Smooth muscle cell (in vitro differentiated cells): ENCODE measurements around the gene SPTBN1. TPM values are rescaled to one million over a fixed set of nuclear protein-coding genes. Genes with fewer than 3 reads are reported as not detected.
A peak's percentile ranks its signal among the peaks of the same experiment; 100 is the strongest.

ENCODE experiments used
- DNase-seq: peaks from one replicate; lab custom pipeline; 2025; ENCODE audit not compliant: unreplicated experiment; lab: John Stamatoyannopoulos, UW
- H2AFZ ChIP-seq: fragments of 200-600 bp; sonication (generic); 2 replicates; pipeline ENCODE4 v1.6.0; 2016; ENCODE audit warnings: antibody characterized with exemption, low read depth, mild to moderate bottlenecking
- H3F3A ChIP-seq: fragments of 200-600 bp; sonication (generic); 2 replicates; pipeline ENCODE4 v1.6.0; 2017; ENCODE audit warnings: antibody characterized with exemption, low read depth
- H3K27ac ChIP-seq: fragments of 200-600 bp; sonication (generic); 2 replicates; pipeline ENCODE4 v1.5.1; 2016; ENCODE audit warnings: low read depth, mild to moderate bottlenecking
- H3K27me3 ChIP-seq: fragments of 200-600 bp; sonication (generic); 2 replicates; pipeline ENCODE4 v1.6.1; 2016; ENCODE audit warnings: low read depth, mild to moderate bottlenecking
- H3K36me3 ChIP-seq: fragments of 200-600 bp; sonication (generic); 2 replicates; pipeline ENCODE4 v1.5.1; 2016; ENCODE audit warnings: low read depth
- H3K4me1 ChIP-seq: fragments of 200-600 bp; sonication (generic); 2 replicates; pipeline ENCODE4 v1.5.1; 2016; ENCODE audit warnings: low read depth
- H3K4me2 ChIP-seq: fragments of 200-600 bp; sonication (generic); 2 replicates; pipeline ENCODE4 v1.6.0; 2016; ENCODE audit warnings: mild to moderate bottlenecking
- H3K4me3 ChIP-seq: fragments of 200-600 bp; sonication (generic); 2 replicates; pipeline ENCODE4 v1.5.1; 2016; ENCODE audit warnings: mild to moderate bottlenecking
- H3K79me2 ChIP-seq: fragments of 200-600 bp; sonication (generic); 2 replicates; pipeline ENCODE4 v1.6.0; 2016; ENCODE audit warnings: low read depth, mild to moderate bottlenecking
- H3K9ac ChIP-seq: fragments of 200-600 bp; sonication (generic); 2 replicates; pipeline ENCODE4 v1.6.0; 2016; ENCODE audit warnings: low read depth
- H3K9me3 ChIP-seq: fragments of 200-600 bp; sonication (generic); replicated peaks from 2 replicates; pipeline ENCODE4 v1.5.1; 2016; ENCODE audit warnings: low read depth
- H4K20me1 ChIP-seq: fragments of 200-600 bp; sonication (generic); 2 replicates; pipeline ENCODE4 v1.6.0; 2016; ENCODE audit warnings: low read depth
- CTCF ChIP-seq: fragments of 200-600 bp; sonication (generic); IDR thresholded peaks from 2 replicates; pipeline ENCODE4 v1.5.1; 2017; ENCODE audit warnings: borderline replicate concordance, mild to moderate bottlenecking, antibody characterized with exemption; ENCODE audit not compliant: insufficient read depth, poor library complexity, severe bottlenecking
- WGBS: methylation state at CpG from one replicate; pipeline ENCODE4 v1.1.7; 2016; ENCODE audit warnings: low lambda C conversion rate; 5-methylcytosine and 5-hydroxymethylcytosine counted together
- polyA plus RNA-seq: library from polyadenylated mRNA; unstranded; fragments of >200 nt; fragmentation: Nextera tagmentation; extraction: Ambion mirVana; gene quantifications from 2 replicates; pipeline ENCODE4 v1.2.1, GENCODE V29; 2016
- total RNA-seq: library from RNA; depleted of rRNA; stranded (reverse); fragments of >200 nt; gene quantifications from 2 replicates; pipeline ENCODE4 v1.2.3, GENCODE V29; 2014

SPTBN1 gene
- total and polyA plus RNA-seq, 2 experiments from 2014 or later: 78.7 to 186 TPM

- H3K4me3 ChIP-seq: no peak overlapping the region
- peaks cover 57% of the 10 kb centered on the region for H3K4me1 ChIP-seq
- H3F3A ChIP-seq: peaks cover 26% of the 10 kb centered on the region
- H3K9me3 ChIP-seq: no peaks in the 10 kb centered on the region
- H3K9ac ChIP-seq: no peak overlapping the region
- H3K27ac ChIP-seq: peak overlapping the region; percentile 91
- H3K79me2 ChIP-seq: peaks cover 74% of the 10 kb centered on the region
- peaks cover 98% of the 10 kb centered on the region for H4K20me1 ChIP-seq
- H3K27me3 ChIP-seq: no peaks in the 10 kb centered on the region
- H2AFZ ChIP-seq: no peak overlapping the region
- peak overlapping the region; percentile 68 for H3K4me2 ChIP-seq
- no peak for TF ChIP-seq CTCF
- DNase-seq: no peak
- H3K36me3 ChIP-seq: no peaks in the 10 kb centered on the region
- WGBS: 41% methylated on average over 9 of the region's 9 CpGs
Measured at GRCh38 chr2:54574107-54574859, 118.2 kb downstream of the SPTBN1 start.

GRCh38 chr2:54574860-54575247, 118.7 kb downstream of the SPTBN1 start:
- Histone ChIP-seq H3K9me3 (no peaks in the 10 kb centered on the region), H3K27me3 (no peaks in the 10 kb centered on the region), H3F3A (peaks cover 21% of the 10 kb centered on the region), H3K36me3 (no peaks in the 10 kb centered on the region), H3K79me2 (peaks cover 74% of the 10 kb centered on the region), H3K4me3 (no peak overlapping the region), H3K9ac (no peak overlapping the region), H3K4me1 (peaks cover 52% of the 10 kb centered on the region), H4K20me1 (peaks cover 98% of the 10 kb centered on the region), H2AFZ (no peak overlapping the region), H3K4me2 (peak overlapping the region; percentile 68), H3K27ac (peak overlapping the region; percentile 91)
- DNase-seq: no peak
- no peak for TF ChIP-seq CTCF
- WGBS: 94% methylated on average over 5 of the region's 5 CpGs

GRCh38 chr2:54575379-54575888, 119.3 kb downstream of the SPTBN1 start:
- peaks cover 16% of the 10 kb centered on the region for H3F3A ChIP-seq
- H2AFZ ChIP-seq: no peak overlapping the region
- H3K9me3 ChIP-seq: no peaks in the 10 kb centered on the region
- H3K27me3 ChIP-seq: no peaks in the 10 kb centered on the region
- peaks cover 98% of the 10 kb centered on the region for H4K20me1 ChIP-seq
- WGBS: 50% methylated on average over 9 of the region's 9 CpGs
- no peak overlapping the region for H3K9ac ChIP-seq
- no peak overlapping the region for H3K4me3 ChIP-seq
- peak overlapping the region; percentile 68 for H3K4me2 ChIP-seq
- H3K27ac ChIP-seq: peak overlapping the region; percentile 91
- peaks cover 74% of the 10 kb centered on the region for H3K79me2 ChIP-seq
- peaks cover 52% of the 10 kb centered on the region for H3K4me1 ChIP-seq
- no peak for DNase-seq
- no peaks in the 10 kb centered on the region for H3K36me3 ChIP-seq
- no peak for TF ChIP-seq CTCF
